ENCODE results near the gene DKK3. TPM values are rescaled to one million over a fixed set of nuclear protein-coding genes. Genes with fewer than 3 reads are reported as not detected.

The DKK3 gene
- polyA plus RNA-seq, 2 of the 4 experiments (the other 2 are of a cell fraction): 18.4 to 20.8 TPM

DNA sequence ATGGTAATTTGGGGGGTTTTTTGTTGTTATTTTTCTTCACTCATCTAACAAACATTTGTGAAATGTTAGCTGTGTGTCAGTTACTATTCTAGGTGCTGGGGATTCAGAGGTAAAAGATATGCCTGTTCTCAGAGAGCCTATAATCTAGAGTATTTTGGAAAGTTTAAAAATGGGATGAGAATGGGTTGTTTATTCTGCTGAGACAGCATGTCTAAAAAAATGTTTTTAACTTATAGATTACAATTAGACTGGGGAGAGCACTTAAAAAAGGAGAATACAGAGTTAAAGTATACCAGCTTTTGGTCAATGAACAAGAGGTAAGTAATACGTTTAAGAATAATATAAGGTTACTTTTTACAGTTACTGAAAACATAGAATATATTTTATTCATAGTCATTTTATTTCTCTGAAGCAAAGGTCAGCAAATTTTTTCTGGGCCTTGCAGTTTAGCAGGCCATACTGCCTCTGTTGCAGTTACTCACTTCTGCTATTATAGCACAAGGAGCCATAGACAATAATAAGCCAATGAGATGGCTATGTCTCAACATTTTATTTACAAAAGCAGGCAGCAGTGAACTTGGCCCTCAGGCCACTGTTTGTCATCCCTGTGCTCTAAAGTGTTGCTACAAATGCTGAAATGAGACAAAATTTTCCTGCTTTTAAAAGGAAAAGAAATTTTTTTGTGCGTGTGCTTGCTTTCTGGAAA, 60.0 kb downstream of the DKK3 start:
- ATAC-seq (peak in 1 of 2 experiments; percentile 46; a peak in 2 of 6 replicates), DNase-seq (ENCODE audit: low read depth in 1 of 2, low spot score in 1 of 2) (peak in 1 of 2 experiments; percentile 18), FAIRE-seq (no peak)
- TF ChIP-seq MAFK (IDR thresholded peaks at IDR 0.05; ENCODE audit: partially characterized antibody) (peak; percentile 45), ATOH8 (CRISPR knock-in tag; IDR thresholded peaks at IDR 0.05; ENCODE audit: low read depth) (no peak)
- peaks cover 40% of the 10 kb centered on the region for H3K4me1 ChIP-seq
- H3K4me2 ChIP-seq: peak overlapping the region; percentile 15
- no peak overlapping the region for H3K27ac ChIP-seq
- no peaks in the 10 kb centered on the region for H3K9me3 ChIP-seq
- H3K4me3 ChIP-seq: no peak overlapping the region
- ChIA-PET CTCF (interaction anchor here (1.1 to 5.5 kb wide), 5 partner anchors 14 to 96 kb away, joined by 4 to 22 read pairs (median 5); no protein-coding TSS in a partner anchor), POLR2A (no interaction called here)
- WGBS (ENCODE audit: missing lambda C conversion rate): 71% methylated on average over 2 of the region's 2 CpGs

GRCh38 chr11:11947825-11948224, 60.6 kb downstream of the DKK3 start:
- CTCF ChIA-PET: interaction anchor here (1.1 to 5.5 kb wide), 7 partner anchors 14 to 320 kb away, joined by 3 to 22 read pairs (median 4); no protein-coding TSS in a partner anchor

GRCh38 chr11:11946878-11947277, 61.5 kb downstream of the DKK3 start:
- H3K4me3 ChIP-seq: no peak overlapping the region
- WGBS (ENCODE audit: missing lambda C conversion rate): 86% methylated on average over 2 of the region's 2 CpGs
- ATAC-seq: no peak
- peaks cover 40% of the 10 kb centered on the region for H3K4me1 ChIP-seq
- H3K9me3 ChIP-seq: no peaks in the 10 kb centered on the region
- DNase-seq (ENCODE audit: low read depth in 1 of 2, low spot score in 1 of 2): no peak
- CTCF ChIA-PET: interaction anchor here (1.2 to 5.5 kb wide), 9 partner anchors 10 to 321 kb away, joined by 3 to 22 read pairs (median 4); no protein-coding TSS in a partner anchor
- H3K27ac ChIP-seq: no peak overlapping the region
- H3K4me2 ChIP-seq: no peak overlapping the region
- POLR2A ChIA-PET: no interaction called here
- TF ChIP-seq TFCP2L1 (CRISPR knock-in tag; IDR thresholded peaks at IDR 0.05) (no peak), EP300 (IDR thresholded peaks at IDR 0.05) (no peak), TP53 (CRISPR knock-in tag; IDR thresholded peaks at IDR 0.05) (no peak), BCL3 (IDR thresholded peaks at IDR 0.05) (no peak), MAFK (IDR thresholded peaks at IDR 0.05; ENCODE audit: partially characterized antibody) (no peak), RAD21 (conservative IDR thresholded peaks at IDR 0.05 in 1 of 2, IDR thresholded peaks at IDR 0.05 in 1 of 2) (no peak), SREBF2 (IDR thresholded peaks at IDR 0.05) (no peak), POLR2A (IDR thresholded peaks at IDR 0.05; ENCODE audit: low read length) (no peak), EHMT2 (IDR thresholded peaks at IDR 0.05; ENCODE audit: low read depth) (no peak), MAZ (IDR thresholded peaks at IDR 0.05; ENCODE audit: borderline replicate concordance, low read depth, low read length) (no peak), KDM1A (IDR thresholded peaks at IDR 0.05; ENCODE audit: low read depth) (no peak), CTCF (IDR thresholded peaks at IDR 0.05) (no peak), CBX8 (IDR thresholded peaks at IDR 0.05) (no peak), JUN (IDR thresholded peaks at IDR 0.05) (no peak), MAX (IDR thresholded peaks at IDR 0.05) (no peak), HEYL (CRISPR knock-in tag; IDR thresholded peaks at IDR 0.05) (no peak), HOXA7 (CRISPR knock-in tag; IDR thresholded peaks at IDR 0.05) (no peak)
- TF ChIP-seq, protein P1, sequence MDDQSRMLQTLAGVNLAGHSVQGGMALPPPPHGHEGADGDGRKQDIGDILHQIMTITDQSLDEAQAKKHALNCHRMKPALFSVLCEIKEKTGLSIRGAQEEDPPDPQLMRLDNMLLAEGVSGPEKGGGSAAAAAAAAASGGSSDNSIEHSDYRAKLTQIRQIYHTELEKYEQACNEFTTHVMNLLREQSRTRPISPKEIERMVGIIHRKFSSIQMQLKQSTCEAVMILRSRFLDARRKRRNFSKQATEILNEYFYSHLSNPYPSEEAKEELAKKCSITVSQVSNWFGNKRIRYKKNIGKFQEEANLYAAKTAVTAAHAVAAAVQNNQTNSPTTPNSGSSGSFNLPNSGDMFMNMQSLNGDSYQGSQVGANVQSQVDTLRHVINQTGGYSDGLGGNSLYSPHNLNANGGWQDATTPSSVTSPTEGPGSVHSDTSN (IDR thresholded peaks at IDR 0.05): no peak
- FAIRE-seq: peak; percentile 39

More at GRCh38 chr11:11947825-11948224, 60.6 kb downstream of the DKK3 start:
- H3K4me1 ChIP-seq: peaks cover 40% of the 10 kb centered on the region
- no peak for FAIRE-seq
- no peak for TF ChIP-seq MYC (IDR thresholded peaks at IDR 0.05; ENCODE audit: borderline replicate concordance, low read length)
- H3K4me3 ChIP-seq: no peak overlapping the region
- POLR2A ChIA-PET: no interaction called here
- 78% methylated on average over 4 of the region's 4 CpGs for WGBS (ENCODE audit: missing lambda C conversion rate)
- DNase-seq (ENCODE audit: low read depth in 1 of 2, low spot score in 1 of 2): no peak
- H3K9me3 ChIP-seq: no peaks in the 10 kb centered on the region
- peak overlapping the region; percentile 15; the same call in 1 of the 3 replicates for H3K4me2 ChIP-seq
- no peak overlapping the region for H3K27ac ChIP-seq
- ATAC-seq: no peak

All from A549 (cell line).